H1 (cell line): ENCODE measurements around the gene DNAJC11. TPM values are rescaled to one million over a fixed set of nuclear protein-coding genes. Genes with fewer than 3 reads are reported as not detected.

Source experiments
- CHD1 ChIP-seq: IDR thresholded peaks from 2 replicates; pipeline ENCODE4 v1.6.1; 2012; ENCODE audit warnings: low read depth, low read length, improper control_type of control experiment
- POLR2A ChIP-seq, 2 experiments: IDR thresholded peaks; 1 replicate in 1 of 2; 2 replicates in 1 of 2; pipeline ENCODE4 v1.6.1; 2011; ENCODE audit warnings: low read depth in 2 of 2, low read length in 2 of 2, mild to moderate bottlenecking in 2 of 2; ENCODE audit errors: control extremely low read depth in 1 of 2
- RBBP5 ChIP-seq: IDR thresholded peaks from 2 replicates; pipeline ENCODE4 v1.7.1; 2012; ENCODE audit warnings: low read depth, mild to moderate bottlenecking, inconsistent platforms, low read length, moderate library complexity, borderline replicate concordance
- SP1 ChIP-seq: IDR thresholded peaks from 2 replicates; pipeline ENCODE4 v1.6.1; 2011; ENCODE audit warnings: low read depth, low read length
- TAF1 ChIP-seq: IDR thresholded peaks from 2 replicates; pipeline ENCODE4 v1.6.1; 2011; ENCODE audit warnings: mild to moderate bottlenecking, low read depth, low read length
- polyA plus RNA-seq, 7 experiments: library from polyadenylated mRNA; depleted of rRNA in 3 of 7; stranded (reverse) in 5 of 7; unstranded in 2 of 7; fragments of >200 nt in 5 of 7; fragments of 200-250 nt in 2 of 7; gene quantifications; 1 replicate in 5 of 7; 2 replicates in 1 of 7; 4 replicates in 1 of 7; pipeline versions ENCODE4 v1.2.1 to v1.2.3, GENCODE V29; 2011 to 2013; ENCODE audit warnings: missing spikeins in 2 of 7, mixed read lengths in 2 of 7
- total RNA-seq: library from RNA; stranded (reverse); fragmentation: NEBNext Ultra II Directional; extraction: Animal tissue kit (Norgen Biotek cat#: 25700); gene quantifications from 2 replicates; pipeline ENCODE4 v1.2.1, GENCODE V29; 2021
- TF ChIP-seq, protein P1 (sequence below): fragments of 300-600 bp; sonication (generic); IDR thresholded peaks from 2 replicates; pipeline ENCODE4 v1.7.1; 2012; ENCODE audit warnings: low read length, moderate library complexity, mild to moderate bottlenecking, inconsistent platforms; ENCODE audit not compliant: insufficient replicate concordance
- TF ChIP-seq, protein P2 (sequence below): IDR thresholded peaks from 2 replicates; pipeline ENCODE4 v1.6.1; 2012; ENCODE audit warnings: inconsistent platforms

The DNAJC11 gene
- total and polyA plus RNA-seq, 2 of the 8 experiments (the other 6 are each of a cell fraction or from before 2014, with no cell fraction given) = 43.9 to 90.9 TPM

DNA sequence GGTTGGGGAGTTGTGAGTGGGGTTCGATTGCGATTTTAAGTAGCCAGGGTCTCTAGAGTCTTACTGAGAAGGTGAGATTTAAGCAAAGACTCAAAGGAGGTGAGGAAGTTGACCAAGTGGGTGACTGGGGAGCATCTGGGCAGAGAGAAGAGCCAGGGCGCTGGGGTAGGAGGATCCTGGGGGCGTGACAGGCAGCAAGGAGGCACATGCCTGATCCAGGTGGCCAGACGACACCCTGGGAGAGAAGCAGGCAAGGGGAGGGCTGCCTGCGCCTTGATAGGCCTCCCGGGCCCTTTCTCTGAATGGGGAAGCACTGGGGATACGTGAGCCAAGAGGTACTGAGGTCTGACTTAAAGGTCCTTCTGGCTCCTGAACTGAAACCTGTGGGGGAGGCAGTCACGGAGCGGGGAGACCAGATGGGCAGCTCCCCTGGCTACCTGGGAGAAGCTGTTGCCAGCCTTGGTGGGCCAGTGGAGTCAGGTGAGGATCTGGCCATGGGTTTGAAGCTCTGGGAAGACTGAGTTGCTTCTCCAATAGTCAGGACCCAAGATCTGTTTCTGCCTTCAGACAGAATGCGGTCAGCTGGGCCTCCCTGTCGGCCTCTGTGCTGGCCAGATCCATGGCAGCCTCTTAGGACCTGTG, 116.4 kb downstream of the DNAJC11 start (continued):
- TF ChIP-seq, protein P1, sequence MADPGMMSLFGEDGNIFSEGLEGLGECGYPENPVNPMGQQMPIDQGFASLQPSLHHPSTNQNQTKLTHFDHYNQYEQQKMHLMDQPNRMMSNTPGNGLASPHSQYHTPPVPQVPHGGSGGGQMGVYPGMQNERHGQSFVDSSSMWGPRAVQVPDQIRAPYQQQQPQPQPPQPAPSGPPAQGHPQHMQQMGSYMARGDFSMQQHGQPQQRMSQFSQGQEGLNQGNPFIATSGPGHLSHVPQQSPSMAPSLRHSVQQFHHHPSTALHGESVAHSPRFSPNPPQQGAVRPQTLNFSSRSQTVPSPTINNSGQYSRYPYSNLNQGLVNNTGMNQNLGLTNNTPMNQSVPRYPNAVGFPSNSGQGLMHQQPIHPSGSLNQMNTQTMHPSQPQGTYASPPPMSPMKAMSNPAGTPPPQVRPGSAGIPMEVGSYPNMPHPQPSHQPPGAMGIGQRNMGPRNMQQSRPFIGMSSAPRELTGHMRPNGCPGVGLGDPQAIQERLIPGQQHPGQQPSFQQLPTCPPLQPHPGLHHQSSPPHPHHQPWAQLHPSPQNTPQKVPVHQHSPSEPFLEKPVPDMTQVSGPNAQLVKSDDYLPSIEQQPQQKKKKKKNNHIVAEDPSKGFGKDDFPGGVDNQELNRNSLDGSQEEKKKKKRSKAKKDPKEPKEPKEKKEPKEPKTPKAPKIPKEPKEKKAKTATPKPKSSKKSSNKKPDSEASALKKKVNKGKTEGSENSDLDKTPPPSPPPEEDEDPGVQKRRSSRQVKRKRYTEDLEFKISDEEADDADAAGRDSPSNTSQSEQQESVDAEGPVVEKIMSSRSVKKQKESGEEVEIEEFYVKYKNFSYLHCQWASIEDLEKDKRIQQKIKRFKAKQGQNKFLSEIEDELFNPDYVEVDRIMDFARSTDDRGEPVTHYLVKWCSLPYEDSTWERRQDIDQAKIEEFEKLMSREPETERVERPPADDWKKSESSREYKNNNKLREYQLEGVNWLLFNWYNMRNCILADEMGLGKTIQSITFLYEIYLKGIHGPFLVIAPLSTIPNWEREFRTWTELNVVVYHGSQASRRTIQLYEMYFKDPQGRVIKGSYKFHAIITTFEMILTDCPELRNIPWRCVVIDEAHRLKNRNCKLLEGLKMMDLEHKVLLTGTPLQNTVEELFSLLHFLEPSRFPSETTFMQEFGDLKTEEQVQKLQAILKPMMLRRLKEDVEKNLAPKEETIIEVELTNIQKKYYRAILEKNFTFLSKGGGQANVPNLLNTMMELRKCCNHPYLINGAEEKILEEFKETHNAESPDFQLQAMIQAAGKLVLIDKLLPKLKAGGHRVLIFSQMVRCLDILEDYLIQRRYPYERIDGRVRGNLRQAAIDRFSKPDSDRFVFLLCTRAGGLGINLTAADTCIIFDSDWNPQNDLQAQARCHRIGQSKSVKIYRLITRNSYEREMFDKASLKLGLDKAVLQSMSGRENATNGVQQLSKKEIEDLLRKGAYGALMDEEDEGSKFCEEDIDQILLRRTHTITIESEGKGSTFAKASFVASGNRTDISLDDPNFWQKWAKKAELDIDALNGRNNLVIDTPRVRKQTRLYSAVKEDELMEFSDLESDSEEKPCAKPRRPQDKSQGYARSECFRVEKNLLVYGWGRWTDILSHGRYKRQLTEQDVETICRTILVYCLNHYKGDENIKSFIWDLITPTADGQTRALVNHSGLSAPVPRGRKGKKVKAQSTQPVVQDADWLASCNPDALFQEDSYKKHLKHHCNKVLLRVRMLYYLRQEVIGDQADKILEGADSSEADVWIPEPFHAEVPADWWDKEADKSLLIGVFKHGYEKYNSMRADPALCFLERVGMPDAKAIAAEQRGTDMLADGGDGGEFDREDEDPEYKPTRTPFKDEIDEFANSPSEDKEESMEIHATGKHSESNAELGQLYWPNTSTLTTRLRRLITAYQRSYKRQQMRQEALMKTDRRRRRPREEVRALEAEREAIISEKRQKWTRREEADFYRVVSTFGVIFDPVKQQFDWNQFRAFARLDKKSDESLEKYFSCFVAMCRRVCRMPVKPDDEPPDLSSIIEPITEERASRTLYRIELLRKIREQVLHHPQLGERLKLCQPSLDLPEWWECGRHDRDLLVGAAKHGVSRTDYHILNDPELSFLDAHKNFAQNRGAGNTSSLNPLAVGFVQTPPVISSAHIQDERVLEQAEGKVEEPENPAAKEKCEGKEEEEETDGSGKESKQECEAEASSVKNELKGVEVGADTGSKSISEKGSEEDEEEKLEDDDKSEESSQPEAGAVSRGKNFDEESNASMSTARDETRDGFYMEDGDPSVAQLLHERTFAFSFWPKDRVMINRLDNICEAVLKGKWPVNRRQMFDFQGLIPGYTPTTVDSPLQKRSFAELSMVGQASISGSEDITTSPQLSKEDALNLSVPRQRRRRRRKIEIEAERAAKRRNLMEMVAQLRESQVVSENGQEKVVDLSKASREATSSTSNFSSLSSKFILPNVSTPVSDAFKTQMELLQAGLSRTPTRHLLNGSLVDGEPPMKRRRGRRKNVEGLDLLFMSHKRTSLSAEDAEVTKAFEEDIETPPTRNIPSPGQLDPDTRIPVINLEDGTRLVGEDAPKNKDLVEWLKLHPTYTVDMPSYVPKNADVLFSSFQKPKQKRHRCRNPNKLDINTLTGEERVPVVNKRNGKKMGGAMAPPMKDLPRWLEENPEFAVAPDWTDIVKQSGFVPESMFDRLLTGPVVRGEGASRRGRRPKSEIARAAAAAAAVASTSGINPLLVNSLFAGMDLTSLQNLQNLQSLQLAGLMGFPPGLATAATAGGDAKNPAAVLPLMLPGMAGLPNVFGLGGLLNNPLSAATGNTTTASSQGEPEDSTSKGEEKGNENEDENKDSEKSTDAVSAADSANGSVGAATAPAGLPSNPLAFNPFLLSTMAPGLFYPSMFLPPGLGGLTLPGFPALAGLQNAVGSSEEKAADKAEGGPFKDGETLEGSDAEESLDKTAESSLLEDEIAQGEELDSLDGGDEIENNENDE = no peak
- TF ChIP-seq, protein P2, sequence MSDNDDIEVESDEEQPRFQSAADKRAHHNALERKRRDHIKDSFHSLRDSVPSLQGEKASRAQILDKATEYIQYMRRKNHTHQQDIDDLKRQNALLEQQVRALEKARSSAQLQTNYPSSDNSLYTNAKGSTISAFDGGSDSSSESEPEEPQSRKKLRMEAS = no peak
- no peak for TF ChIP-seq CHD1
- no peak for TF ChIP-seq RBBP5
- no peak for TF ChIP-seq SP1
- TF ChIP-seq POLR2A (IDR thresholded peaks at IDR 0.05; ENCODE audit: control extremely low read depth in 1 of 2, low read depth in 2 of 2, low read length in 2 of 2) = no peak
- no peak for TF ChIP-seq TAF1
